Activated T-helper 17 cell treated with anti-CD3 and anti-CD28 coated beads, Interleukin-2, amount 50 U/mL, for 72 hours (primary cell): Measurements from ENCODE around the gene C1QTNF8. TPM values are rescaled to one million over a fixed set of nuclear protein-coding genes. Genes with fewer than 3 reads are reported as not detected.

ENCODE experiments used
- ATAC-seq: fragments of 150-1000 bp; cut with Tn5 transposase; replicated peaks from 2 replicates; pipeline ENCODE4 v1.10.0; 2021; ENCODE audit warnings: mild to moderate bottlenecking, moderate library complexity
- H3K27ac Mint-ChIP-seq: one replicate; pipeline ENCODE4 v1.8.0; 2022; ENCODE audit warnings: mixed read lengths
- H3K27me3 Mint-ChIP-seq: one replicate; pipeline ENCODE4 v1.8.0; 2022; ENCODE audit warnings: mixed read lengths
- H3K36me3 Mint-ChIP-seq: one replicate; pipeline ENCODE4 v1.8.0; 2022; ENCODE audit warnings: low read depth, mild to moderate bottlenecking, mixed read lengths
- H3K4me1 Mint-ChIP-seq: one replicate; pipeline ENCODE4 v1.8.0; 2022; ENCODE audit warnings: mixed read lengths
- H3K4me3 Mint-ChIP-seq: one replicate; pipeline ENCODE4 v1.8.0; 2022; ENCODE audit warnings: mild to moderate bottlenecking, mixed read lengths
- H3K9me3 Mint-ChIP-seq: one replicate; pipeline ENCODE4 v1.8.0; 2022; ENCODE audit warnings: mixed read lengths
- total RNA-seq, 2 donors: library from RNA; stranded (reverse); gene quantifications; one replicate each; pipeline ENCODE4 v1.2.3, GENCODE V29; 2022

Gene C1QTNF8
- total RNA-seq, 2 donors from 2014 or later = not detected

DNA sequence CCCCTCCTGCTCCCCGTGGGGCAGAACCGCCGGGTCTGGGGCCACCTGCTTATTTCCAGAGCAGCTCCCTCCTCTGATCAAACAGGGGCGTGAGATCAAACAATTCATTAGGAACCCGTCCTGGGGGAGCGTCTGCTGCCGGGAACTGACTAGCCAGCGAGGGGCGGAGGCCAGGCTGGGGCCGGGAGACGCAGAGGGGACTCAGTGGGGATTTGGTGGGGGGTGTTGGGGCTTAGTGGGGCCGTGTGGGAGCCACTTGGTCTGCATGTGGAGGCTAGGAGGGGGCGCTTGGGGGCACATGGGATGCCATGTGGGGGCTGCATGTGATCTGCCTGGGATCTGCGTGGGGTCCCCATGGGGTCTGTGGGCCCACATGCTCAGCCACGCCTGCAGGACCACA lies 36.4 kb upstream of the C1QTNF8 start:
- no peaks in the 10 kb centered on the region for H3K4me1 Mint-ChIP-seq
- no peaks in the 10 kb centered on the region for H3K9me3 Mint-ChIP-seq
- no peaks in the 10 kb centered on the region for H3K27me3 Mint-ChIP-seq
- no peak for ATAC-seq
- no peaks in the 10 kb centered on the region for H3K36me3 Mint-ChIP-seq
- no peak overlapping the region for H3K4me3 Mint-ChIP-seq
- H3K27ac Mint-ChIP-seq = no peak overlapping the region

DNA sequence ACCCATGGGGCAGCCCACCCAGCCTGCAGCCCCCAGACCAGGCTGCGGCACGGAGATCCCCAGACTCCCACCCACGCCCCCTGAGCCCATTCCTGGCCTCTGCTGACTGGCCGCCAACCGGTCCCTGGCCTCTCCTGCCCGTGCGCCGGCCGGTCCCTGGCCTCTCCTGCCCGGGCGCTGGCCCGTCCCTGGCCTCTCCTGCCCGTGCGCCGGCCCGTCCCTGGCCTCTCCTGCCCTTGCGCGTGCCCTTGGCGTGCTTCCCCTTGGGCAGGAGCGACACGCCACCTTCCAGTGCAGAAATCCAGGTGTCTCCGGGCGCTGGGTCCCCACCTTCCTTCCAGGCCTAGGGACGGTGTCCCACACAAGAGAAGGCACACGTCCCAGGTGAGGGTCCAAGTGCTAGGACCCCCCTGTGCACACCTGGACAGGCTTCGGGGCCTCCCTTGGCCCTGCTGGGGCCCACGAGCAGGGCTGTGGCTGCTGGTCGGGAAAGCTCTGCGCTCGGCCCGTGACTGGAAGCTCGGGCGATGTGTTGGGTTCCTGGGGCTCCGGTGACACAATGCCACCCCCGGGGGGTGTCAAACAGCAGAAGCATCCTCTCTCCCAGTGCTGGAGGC lies 35.4 kb upstream of the C1QTNF8 start:
- H3K9me3 Mint-ChIP-seq = no peaks in the 10 kb centered on the region
- no peaks in the 10 kb centered on the region for H3K36me3 Mint-ChIP-seq
- H3K27ac Mint-ChIP-seq = no peak overlapping the region
- H3K27me3 Mint-ChIP-seq = no peaks in the 10 kb centered on the region
- no peak for ATAC-seq
- no peaks in the 10 kb centered on the region for H3K4me1 Mint-ChIP-seq
- no peak overlapping the region for H3K4me3 Mint-ChIP-seq

- no peaks in the 10 kb centered on the region for H3K27me3 Mint-ChIP-seq
- no peaks in the 10 kb centered on the region for H3K9me3 Mint-ChIP-seq
- no peaks in the 10 kb centered on the region for H3K36me3 Mint-ChIP-seq
- H3K4me3 Mint-ChIP-seq = no peak overlapping the region
- H3K27ac Mint-ChIP-seq = no peak overlapping the region
- H3K4me1 Mint-ChIP-seq = no peaks in the 10 kb centered on the region
- no peak for ATAC-seq
Measured at GRCh38 chr16:1130382-1130781, 34.3 kb upstream of the C1QTNF8 start.

GRCh38 chr16:1129106-1129960 lies 33.3 kb upstream of the C1QTNF8 start:
- Mint-ChIP-seq H3K9me3 (no peaks in the 10 kb centered on the region), H3K27ac (no peak overlapping the region), H3K27me3 (no peaks in the 10 kb centered on the region), H3K4me1 (no peaks in the 10 kb centered on the region), H3K4me3 (no peak overlapping the region), H3K36me3 (no peaks in the 10 kb centered on the region)
- no peak for ATAC-seq

- Mint-ChIP-seq H3K4me3 (no peak overlapping the region), H3K36me3 (no peaks in the 10 kb centered on the region), H3K27ac (no peak overlapping the region), H3K9me3 (no peaks in the 10 kb centered on the region), H3K27me3 (no peaks in the 10 kb centered on the region), H3K4me1 (no peaks in the 10 kb centered on the region)
- ATAC-seq = no peak
Measured at GRCh38 chr16:1127971-1128715, 32.1 kb upstream of the C1QTNF8 start.

- no peak overlapping the region for H3K4me3 Mint-ChIP-seq
- no peaks in the 10 kb centered on the region for H3K27me3 Mint-ChIP-seq
- H3K4me1 Mint-ChIP-seq = no peaks in the 10 kb centered on the region
- H3K36me3 Mint-ChIP-seq = no peaks in the 10 kb centered on the region
- ATAC-seq = no peak
- H3K27ac Mint-ChIP-seq = no peak overlapping the region
- H3K9me3 Mint-ChIP-seq = no peaks in the 10 kb centered on the region
Measured at GRCh38 chr16:1127101-1127500, 31.1 kb upstream of the C1QTNF8 start.

GRCh38 chr16:1126586-1126985 lies 30.5 kb upstream of the C1QTNF8 start:
- Mint-ChIP-seq H3K9me3 (no peaks in the 10 kb centered on the region), H3K27me3 (no peaks in the 10 kb centered on the region), H3K27ac (no peak overlapping the region), H3K4me1 (no peaks in the 10 kb centered on the region), H3K36me3 (no peaks in the 10 kb centered on the region), H3K4me3 (no peak overlapping the region)
- ATAC-seq = no peak

DNA sequence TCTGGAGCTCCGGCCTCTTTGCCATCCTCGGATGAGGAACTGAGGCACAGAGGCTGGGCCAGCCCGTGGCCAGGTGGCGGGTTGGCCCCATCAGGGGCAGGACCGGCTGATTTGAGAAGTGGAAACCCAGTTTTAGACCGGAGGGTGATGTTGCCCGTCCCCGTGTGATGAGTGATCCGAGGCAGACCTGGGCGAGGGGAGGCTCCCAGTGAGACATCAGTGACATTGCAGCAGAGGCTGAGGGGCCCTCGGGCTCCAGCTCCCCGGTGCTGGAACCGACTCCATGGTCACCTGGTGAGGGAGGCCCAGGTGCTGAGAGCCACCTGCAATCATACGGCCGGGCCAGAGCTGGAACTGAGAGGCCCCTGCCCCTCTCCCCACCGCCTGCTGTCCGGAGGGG lies 30.0 kb upstream of the C1QTNF8 start:
- Mint-ChIP-seq H3K4me1 (no peaks in the 10 kb centered on the region), H3K36me3 (no peaks in the 10 kb centered on the region), H3K4me3 (no peak overlapping the region), H3K9me3 (no peaks in the 10 kb centered on the region), H3K27me3 (no peaks in the 10 kb centered on the region), H3K27ac (no peak overlapping the region)
- no peak for ATAC-seq

- no peaks in the 10 kb centered on the region for H3K36me3 Mint-ChIP-seq
- H3K27ac Mint-ChIP-seq = no peak overlapping the region
- ATAC-seq = peak; percentile 61
- no peaks in the 10 kb centered on the region for H3K27me3 Mint-ChIP-seq
- H3K9me3 Mint-ChIP-seq = no peaks in the 10 kb centered on the region
- no peak overlapping the region for H3K4me3 Mint-ChIP-seq
- no peaks in the 10 kb centered on the region for H3K4me1 Mint-ChIP-seq
Measured at GRCh38 chr16:1125471-1125870, 29.4 kb upstream of the C1QTNF8 start.

DNA sequence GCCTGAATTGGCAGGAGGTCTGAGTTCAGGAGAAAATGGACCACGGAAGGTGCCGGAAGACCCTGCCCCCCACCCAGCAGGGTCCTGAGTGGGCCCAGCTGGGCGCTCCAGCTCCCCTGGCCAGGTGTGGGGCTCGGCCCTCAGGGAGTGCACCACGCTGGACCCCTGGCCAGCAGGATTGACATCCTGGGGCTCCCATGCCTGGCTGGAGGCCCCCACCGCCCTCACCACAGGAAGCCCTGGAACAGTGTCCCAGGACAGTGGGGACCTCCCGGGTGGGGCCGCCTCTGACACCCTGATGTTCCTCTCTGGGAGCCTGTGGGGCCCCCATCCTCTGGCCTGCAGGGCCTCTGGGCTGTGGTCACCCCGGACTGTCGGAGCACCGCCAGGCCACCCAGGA lies 28.8 kb upstream of the C1QTNF8 start:
- ATAC-seq = no peak
- H3K36me3 Mint-ChIP-seq = no peaks in the 10 kb centered on the region
- H3K9me3 Mint-ChIP-seq = no peaks in the 10 kb centered on the region
- H3K27me3 Mint-ChIP-seq = no peaks in the 10 kb centered on the region
- no peaks in the 10 kb centered on the region for H3K4me1 Mint-ChIP-seq
- no peak overlapping the region for H3K27ac Mint-ChIP-seq
- no peak overlapping the region for H3K4me3 Mint-ChIP-seq

GRCh38 chr16:1124291-1124690 lies 28.2 kb upstream of the C1QTNF8 start:
- ATAC-seq = no peak
- Mint-ChIP-seq H3K4me3 (no peak overlapping the region), H3K36me3 (no peaks in the 10 kb centered on the region), H3K27me3 (no peaks in the 10 kb centered on the region), H3K9me3 (no peaks in the 10 kb centered on the region), H3K4me1 (no peaks in the 10 kb centered on the region), H3K27ac (no peak overlapping the region)

- Mint-ChIP-seq H3K27ac (no peak overlapping the region), H3K4me1 (no peaks in the 10 kb centered on the region), H3K36me3 (no peaks in the 10 kb centered on the region), H3K27me3 (no peaks in the 10 kb centered on the region), H3K9me3 (no peaks in the 10 kb centered on the region), H3K4me3 (no peak overlapping the region)
- ATAC-seq = no peak
Measured at GRCh38 chr16:1123525-1124230, 27.6 kb upstream of the C1QTNF8 start.

GRCh38 chr16:1122398-1122765 lies 26.3 kb upstream of the C1QTNF8 start:
- Mint-ChIP-seq H3K36me3 (no peaks in the 10 kb centered on the region), H3K27ac (no peak overlapping the region), H3K4me3 (no peak overlapping the region), H3K4me1 (no peaks in the 10 kb centered on the region), H3K9me3 (no peaks in the 10 kb centered on the region), H3K27me3 (no peaks in the 10 kb centered on the region)
- ATAC-seq = no peak

DNA sequence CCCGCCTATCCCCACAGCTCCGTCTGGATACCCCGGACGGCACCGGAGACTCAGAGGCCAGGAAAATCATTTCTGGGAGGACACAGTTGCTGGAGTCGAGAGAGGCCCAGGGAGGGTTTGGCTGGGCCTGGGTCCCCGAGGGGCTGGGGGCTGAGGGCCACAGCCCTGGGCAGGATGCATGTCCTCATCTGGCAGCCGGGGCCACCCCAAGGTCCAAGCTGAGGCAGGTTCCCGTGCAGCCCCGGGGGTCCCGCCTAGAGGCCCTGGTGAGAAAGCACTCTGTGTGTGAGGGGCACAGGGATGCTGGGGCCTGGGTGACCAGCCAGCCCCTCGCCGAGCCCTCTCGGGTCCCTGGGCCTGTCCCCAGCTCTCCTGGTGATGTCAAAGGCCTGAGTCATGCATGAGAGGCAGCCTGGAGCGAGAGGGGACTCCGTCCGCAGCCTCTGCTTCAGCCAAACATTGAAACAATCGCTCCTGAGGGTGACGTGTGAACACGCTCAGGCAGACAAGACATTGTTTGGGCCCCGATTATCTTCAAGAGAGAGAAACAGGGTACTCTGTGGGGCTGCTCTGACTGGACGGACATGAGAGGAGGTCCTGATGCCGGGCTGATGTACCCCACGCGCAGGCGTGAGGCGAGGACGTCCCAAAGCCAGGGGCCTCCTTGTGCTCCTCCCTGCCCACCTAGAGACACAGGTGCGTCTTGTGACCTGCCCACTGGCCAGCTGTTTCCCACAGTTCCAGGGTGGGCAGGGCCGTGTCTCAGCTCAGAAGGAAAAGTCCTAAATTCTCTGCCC lies 25.8 kb upstream of the C1QTNF8 start:
- no peaks in the 10 kb centered on the region for H3K27me3 Mint-ChIP-seq
- H3K4me1 Mint-ChIP-seq = no peaks in the 10 kb centered on the region
- H3K9me3 Mint-ChIP-seq = no peaks in the 10 kb centered on the region
- no peak for ATAC-seq
- H3K27ac Mint-ChIP-seq = no peak overlapping the region
- no peaks in the 10 kb centered on the region for H3K36me3 Mint-ChIP-seq
- no peak overlapping the region for H3K4me3 Mint-ChIP-seq
